Muscle layer of duodenum (tissue), 2 donors: ENCODE measurements around the gene MRPL54.
"Not testable (repeated sequence)": the region's sequence is repeated elsewhere in the genome, so short reads cannot be mapped to it uniquely, and the experiment has no call there.

ENCODE experiments used
- H3K27ac ChIP-seq: one replicate; pipeline ENCODE4 v1.7.0; 2013; ENCODE audit warnings: mild to moderate bottlenecking, low read length
- H3K27me3 ChIP-seq: one replicate; pipeline ENCODE4 v1.7.0; 2013; ENCODE audit warnings: low read depth, mild to moderate bottlenecking, control low read depth, low read length
- H3K36me3 ChIP-seq, 2 donors: one replicate each; pipeline ENCODE4 v1.7.0; 2013; ENCODE audit warnings: low read length in 2 of 2, control low read depth in 1 of 2, mild to moderate bottlenecking in 1 of 2; ENCODE audit not compliant: insufficient read depth in 2 of 2, control insufficient read depth in 1 of 2
- H3K4me1 ChIP-seq, 2 donors: one replicate each; pipeline ENCODE4 v1.7.0; 2013; ENCODE audit warnings: low read length in 2 of 2, mild to moderate bottlenecking in 2 of 2, control low read depth in 1 of 2, moderate library complexity in 1 of 2; ENCODE audit not compliant: insufficient read depth in 2 of 2, control insufficient read depth in 1 of 2
- H3K4me3 ChIP-seq, 2 donors: one replicate each; pipeline ENCODE4 v1.7.0; 2013; ENCODE audit warnings: low read length in 2 of 2, low read depth in 1 of 2, mild to moderate bottlenecking in 1 of 2
- H3K9me3 ChIP-seq, 2 donors: one replicate each; pipeline ENCODE4 v1.7.0; 2013; ENCODE audit warnings: low read length in 2 of 2, control low read depth in 1 of 2, mild to moderate bottlenecking in 1 of 2; ENCODE audit not compliant: control insufficient read depth in 1 of 2
- donor health status: healthy.

The MRPL54 gene

DNA sequence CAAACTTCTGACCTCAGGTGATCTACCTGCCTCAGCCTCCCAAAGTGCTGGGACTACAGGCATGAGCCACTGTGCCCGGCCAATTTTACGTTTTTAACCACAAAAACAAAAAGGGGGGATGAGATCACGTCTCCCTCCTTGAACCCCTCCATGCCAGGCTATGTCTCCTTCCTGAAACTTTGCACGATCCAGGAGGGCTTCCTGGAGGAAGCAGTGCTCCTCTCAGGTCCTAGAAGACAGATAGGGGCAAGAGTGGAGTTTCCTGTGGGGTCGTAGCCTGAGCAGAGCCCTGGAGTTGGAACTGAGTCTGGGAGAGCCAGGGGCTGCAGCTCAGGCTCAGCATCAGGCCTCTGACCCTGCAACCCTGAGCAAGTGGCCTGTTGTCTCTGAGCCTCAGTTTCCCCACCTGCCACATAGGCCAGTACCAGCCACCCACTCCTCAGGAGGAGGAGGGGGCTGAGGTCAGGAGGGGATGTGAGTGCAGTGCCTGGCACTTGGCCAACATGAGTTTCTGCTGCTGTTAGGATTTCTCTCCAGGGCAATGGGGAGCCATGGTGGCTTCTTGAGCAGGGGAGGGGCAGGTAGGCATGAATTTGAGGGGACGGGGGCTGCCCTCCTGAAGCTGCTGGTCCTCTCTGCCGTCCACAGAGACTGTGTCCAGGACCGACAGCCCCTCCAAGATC lies 17.0 kb upstream of the MRPL54 start:
- Histone ChIP-seq H3K9me3 (peaks cover 0 to 4% of the 10 kb centered on the region in 2 donors), H3K4me3 (no peak overlapping the region), H3K4me1 (no peaks in the 10 kb centered on the region), H3K27me3 (no peaks in the 10 kb centered on the region), H3K36me3 (peaks cover 9 to 12% of the 10 kb centered on the region in 2 donors), H3K27ac (no peak overlapping the region)

DNA sequence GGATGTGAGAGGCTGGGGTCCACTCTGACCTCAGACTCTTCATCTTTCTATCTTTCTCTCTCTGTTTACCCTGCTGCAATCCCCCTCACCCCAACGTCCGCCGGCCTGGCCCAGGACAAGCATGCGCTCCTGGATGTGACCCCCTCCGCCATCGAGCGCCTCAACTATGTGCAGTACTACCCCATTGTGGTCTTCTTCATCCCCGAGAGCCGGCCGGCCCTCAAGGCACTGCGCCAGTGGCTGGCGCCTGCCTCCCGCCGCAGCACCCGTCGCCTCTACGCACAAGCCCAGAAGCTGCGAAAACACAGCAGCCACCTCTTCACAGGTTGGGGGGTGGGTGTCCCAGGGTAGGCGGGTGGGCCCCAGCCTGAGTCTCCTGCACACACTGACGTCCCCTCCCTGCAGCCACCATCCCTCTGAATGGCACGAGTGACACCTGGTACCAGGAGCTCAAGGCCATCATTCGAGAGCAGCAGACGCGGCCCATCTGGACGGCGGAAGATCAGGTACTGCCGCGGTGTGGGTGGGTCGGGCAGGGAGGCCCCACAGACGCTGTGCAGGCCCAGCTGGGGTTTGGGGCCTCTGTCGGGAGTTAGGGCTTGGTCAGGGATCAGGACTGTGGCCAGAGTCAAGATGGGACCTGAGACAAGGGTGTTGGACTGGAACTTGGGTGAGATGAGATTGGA lies 16.0 kb upstream of the MRPL54 start:
- no peak overlapping the region for H3K27ac ChIP-seq
- no peaks in the 10 kb centered on the region for H3K4me1 ChIP-seq
- H3K27me3 ChIP-seq, result no peaks in the 10 kb centered on the region
- peaks cover 0 to 4% of the 10 kb centered on the region in 2 donors for H3K9me3 ChIP-seq
- peaks cover 14 to 22% of the 10 kb centered on the region in 2 donors for H3K36me3 ChIP-seq
- H3K4me3 ChIP-seq, result no peak overlapping the region

DNA sequence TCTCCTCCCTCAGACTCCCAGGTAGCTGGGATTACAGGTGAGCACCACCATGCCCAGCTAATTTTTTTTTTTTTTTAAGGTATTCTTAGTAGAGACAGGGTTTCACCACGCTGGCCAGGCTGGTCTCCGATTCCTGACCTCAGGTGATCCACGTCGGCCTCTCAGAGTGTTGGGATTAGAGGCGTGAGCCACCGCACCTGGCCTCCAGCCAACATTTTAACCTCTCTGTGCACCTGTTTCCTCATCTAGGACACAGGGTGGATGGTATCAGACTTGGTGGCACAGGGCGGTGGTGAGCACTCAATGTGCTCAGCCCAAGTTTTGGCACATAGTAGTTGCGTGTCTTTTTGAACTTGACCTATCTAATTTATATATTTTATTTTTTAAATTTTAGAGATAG lies 13.5 kb upstream of the MRPL54 start:
- H3K4me3 ChIP-seq, result no peak overlapping the region
- H3K9me3 ChIP-seq, result no peaks in the 10 kb centered on the region
- H3K27ac ChIP-seq, result no peak overlapping the region
- H3K27me3 ChIP-seq, result no peaks in the 10 kb centered on the region
- H3K36me3 ChIP-seq, result peaks cover 14 to 41% of the 10 kb centered on the region in 2 donors
- no peaks in the 10 kb centered on the region for H3K4me1 ChIP-seq

DNA sequence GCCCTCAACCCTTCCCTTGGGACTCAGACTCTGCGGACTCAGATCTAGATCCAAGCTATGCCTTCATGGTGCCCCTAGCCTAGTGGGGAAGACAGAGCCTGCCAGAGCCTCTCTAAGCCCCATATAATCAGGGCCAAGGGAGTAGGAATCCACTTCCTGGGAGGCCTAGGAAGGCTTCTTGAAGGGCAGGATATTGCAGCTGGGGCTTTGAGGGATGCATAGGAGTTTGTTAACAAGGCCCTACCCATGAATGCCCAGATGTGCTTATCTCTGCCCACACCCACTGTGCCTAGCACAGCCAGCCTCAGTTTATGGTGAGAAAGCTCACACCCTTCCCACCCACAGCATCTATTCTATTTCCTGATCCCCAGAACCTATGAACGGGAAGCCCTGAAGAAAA lies 12.3 kb upstream of the MRPL54 start:
- Histone ChIP-seq H3K36me3 (peaks cover 14 to 46% of the 10 kb centered on the region in 2 donors), H3K4me1 (no peaks in the 10 kb centered on the region), H3K4me3 (no peak overlapping the region), H3K9me3 (no peaks in the 10 kb centered on the region), H3K27me3 (no peaks in the 10 kb centered on the region), H3K27ac (no peak overlapping the region)

DNA sequence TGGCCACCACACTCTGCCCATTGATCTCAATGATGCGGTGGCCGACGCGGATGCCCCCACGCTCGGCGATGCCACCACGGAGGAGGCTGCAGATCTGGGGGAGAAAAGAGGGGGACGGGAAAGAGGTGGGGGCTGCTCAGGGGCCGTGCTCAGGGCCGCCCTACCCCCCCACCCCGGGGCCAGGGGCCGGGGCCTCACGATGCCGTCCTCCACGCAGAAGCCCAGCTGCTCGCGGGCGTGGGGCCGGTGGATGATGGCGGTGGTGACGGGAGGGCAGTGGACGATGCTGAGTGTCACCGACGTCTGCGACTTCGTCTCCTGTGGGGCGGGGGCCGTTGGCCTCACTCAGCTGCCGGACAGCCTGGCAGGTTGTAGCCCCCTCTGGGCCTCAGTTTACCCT lies 11.2 kb upstream of the MRPL54 start:
- H3K9me3 ChIP-seq, result no peaks in the 10 kb centered on the region
- no peak overlapping the region for H3K4me3 ChIP-seq
- peaks cover 14 to 46% of the 10 kb centered on the region in 2 donors for H3K36me3 ChIP-seq
- no peaks in the 10 kb centered on the region for H3K27me3 ChIP-seq
- H3K4me1 ChIP-seq, result no peaks in the 10 kb centered on the region
- H3K27ac ChIP-seq, result no peak overlapping the region

DNA sequence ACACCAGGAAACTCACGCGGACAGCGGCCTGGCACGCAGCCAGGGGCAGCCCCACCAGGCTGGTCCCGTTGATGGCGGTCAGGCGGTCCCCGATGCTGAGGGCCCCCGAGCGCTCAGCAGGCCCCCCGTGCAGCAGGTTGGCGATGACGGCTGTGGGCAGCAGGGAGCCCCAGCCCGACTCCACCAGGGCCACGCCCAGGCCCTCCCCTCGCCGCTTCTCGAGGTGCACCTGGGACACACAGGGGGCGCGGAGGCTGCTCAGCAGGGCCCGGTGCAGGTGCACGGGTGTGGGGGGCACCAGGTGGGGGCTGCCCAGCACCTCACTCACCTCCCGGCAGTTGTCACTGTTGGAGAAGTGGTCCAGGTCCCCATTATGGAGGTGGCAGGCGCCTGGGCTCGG lies 10.0 kb upstream of the MRPL54 start:
- Histone ChIP-seq H3K36me3 (peaks cover 16 to 52% of the 10 kb centered on the region in 2 donors), H3K9me3 (no peaks in the 10 kb centered on the region), H3K27me3 (no peaks in the 10 kb centered on the region), H3K27ac (no peak overlapping the region), H3K4me3 (no peak overlapping the region), H3K4me1 (peaks cover 0 to 3% of the 10 kb centered on the region in 2 donors)

DNA sequence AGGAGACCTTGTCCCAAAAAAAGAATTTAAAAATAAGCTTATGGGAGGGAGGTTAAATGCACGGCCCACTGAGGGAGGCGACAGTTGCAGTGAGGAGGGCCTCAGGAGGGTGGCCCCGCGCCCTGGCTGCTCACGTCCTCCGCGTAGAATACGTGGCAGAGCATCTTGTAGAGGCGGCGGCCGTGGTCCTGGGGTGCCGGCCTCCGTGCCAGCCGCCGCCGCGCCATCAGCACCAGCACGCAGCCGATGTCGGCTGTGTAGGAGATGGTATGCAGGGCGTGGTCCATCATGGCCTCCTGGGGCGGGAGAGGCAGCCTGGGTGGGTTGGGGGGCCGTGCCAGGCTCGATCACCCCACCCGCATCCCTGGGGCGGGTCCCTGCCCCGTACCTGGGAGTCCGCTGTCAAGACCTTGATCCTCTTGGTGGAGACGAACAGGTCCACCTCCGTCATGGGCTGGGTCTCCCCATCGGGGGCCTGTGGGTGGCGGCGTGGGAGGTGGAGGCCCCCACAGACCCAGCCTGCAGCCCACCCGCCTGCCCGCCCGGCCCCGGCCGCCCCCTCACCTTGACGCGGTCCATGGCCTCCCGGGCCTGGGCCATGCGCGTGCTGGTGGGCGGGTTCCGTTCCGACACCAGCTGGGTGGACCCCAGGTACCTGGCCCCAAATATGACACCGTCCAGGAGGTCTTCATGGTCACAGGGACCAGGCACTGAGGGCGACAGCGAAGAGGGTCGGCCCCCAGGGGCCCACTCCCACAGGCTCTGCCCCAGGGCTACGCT lies 8.7 kb upstream of the MRPL54 start:
- H3K4me1 ChIP-seq, result peaks cover 0 to 6% of the 10 kb centered on the region in 2 donors
- H3K9me3 ChIP-seq, result no peaks in the 10 kb centered on the region
- peaks cover 16 to 62% of the 10 kb centered on the region in 2 donors for H3K36me3 ChIP-seq
- H3K4me3 ChIP-seq, result no peak overlapping the region
- H3K27ac ChIP-seq, result no peak overlapping the region
- no peaks in the 10 kb centered on the region for H3K27me3 ChIP-seq

DNA sequence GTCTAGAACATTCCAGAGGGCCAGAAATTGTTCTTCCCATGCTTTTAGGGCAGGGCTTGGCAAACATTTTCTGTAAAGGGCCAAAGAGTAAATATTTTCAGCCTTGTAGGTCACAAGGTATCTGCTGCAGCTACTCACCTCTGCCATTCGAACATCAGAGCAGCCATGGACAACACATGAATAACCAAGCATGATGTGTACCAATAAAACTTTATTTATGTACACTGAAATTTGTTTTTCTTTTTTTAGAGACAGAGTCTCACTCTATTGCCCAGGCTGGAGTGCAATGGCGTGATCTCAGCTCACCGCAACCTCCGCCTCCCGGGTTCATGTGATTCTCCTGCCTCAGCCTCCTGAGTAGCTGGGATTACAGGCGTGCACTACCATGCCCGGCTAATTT lies 4.8 kb upstream of the MRPL54 start:
- H3K27me3 ChIP-seq, H3K9me3 ChIP-seq, H3K27ac ChIP-seq, H3K4me3 ChIP-seq: not testable (repeated sequence)
- H3K4me1 ChIP-seq, result peaks cover 3 to 33% of the 10 kb centered on the region in 2 donors
- peaks cover 6 to 42% of the 10 kb centered on the region in 2 donors for H3K36me3 ChIP-seq

DNA sequence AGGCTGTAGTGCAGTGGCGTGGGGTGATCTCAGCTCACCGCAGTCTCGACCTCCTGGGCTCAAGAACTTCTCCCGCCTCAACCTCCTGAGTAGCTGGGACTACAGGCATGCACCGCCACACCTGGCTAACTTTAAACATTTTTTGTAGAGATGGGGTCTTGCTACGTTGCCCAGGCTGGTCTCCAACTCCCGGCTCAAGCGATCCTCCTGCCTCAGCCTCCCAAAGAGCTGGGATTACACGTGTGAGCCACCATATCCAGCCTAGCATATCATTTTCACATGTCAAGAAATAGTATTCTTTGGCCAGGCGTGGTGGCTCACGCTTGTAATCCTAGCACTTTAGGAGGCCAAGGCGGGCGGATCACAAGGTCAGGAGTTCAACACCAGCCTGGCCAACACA lies 4.2 kb upstream of the MRPL54 start:
- not testable (repeated sequence) for H3K27me3 ChIP-seq, H3K27ac ChIP-seq, H3K9me3 ChIP-seq, H3K4me3 ChIP-seq
- peaks cover 6 to 36% of the 10 kb centered on the region in 2 donors for H3K36me3 ChIP-seq
- H3K4me1 ChIP-seq, result peaks cover 3 to 37% of the 10 kb centered on the region in 2 donors

DNA sequence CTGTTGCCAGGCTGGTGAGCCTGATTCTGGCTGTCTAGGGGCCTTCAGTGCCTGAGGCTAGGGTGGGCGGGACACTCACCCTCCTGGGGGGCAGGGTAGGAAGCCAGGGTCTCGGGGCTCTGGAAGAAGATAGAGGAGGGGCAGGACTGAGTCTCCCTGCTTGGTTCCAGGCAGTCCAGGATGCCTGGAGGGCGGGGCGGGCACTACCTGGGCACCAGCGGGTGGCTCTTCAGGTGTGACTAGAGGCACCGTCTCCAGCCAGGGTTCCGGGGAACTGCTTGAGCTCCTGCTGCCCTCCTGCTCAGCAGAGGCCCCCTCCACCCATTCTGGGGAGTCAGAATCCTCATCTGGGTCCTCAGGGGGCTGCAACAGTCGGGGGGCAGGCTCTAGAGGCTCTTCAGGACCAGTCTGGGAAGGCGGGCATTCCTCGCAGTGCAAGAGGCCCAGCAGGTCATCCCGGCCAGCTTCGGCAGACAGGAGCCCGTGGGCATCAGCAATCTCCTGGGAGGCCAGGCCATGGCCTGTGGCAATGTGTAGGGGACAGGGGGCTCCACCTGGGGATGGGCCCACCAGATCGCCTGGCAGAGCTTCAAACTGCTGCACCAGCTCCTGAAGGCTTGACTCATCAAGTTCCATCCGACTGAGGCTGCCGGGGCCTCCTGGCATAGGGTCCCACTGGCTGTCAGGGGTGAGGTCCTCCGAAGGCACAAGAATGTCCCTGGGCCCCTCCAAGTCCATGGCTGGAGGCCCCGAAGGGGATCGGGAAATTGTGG lies 2.8 kb upstream of the MRPL54 start:
- Histone ChIP-seq H3K4me3 (no peak overlapping the region), H3K4me1 (peaks cover 3 to 40% of the 10 kb centered on the region in 2 donors), H3K27me3 (no peaks in the 10 kb centered on the region), H3K27ac (no peak overlapping the region), H3K36me3 (peaks cover 6 to 26% of the 10 kb centered on the region in 2 donors), H3K9me3 (no peaks in the 10 kb centered on the region)
